GM06990 (cell line): ENCODE data around the gene FAM78B.

Experiments used
- DNase-seq: peaks from one replicate; pipeline ENCODE4 v3.0.0-alpha.2; 2011; ENCODE audit not compliant: insufficient read length; ENCODE audit errors: extremely low read depth
- H3K27me3 ChIP-seq: replicated peaks from 2 replicates; pipeline ENCODE4 v1.6.0; 2011; ENCODE audit warnings: low read length; ENCODE audit not compliant: control insufficient read depth, insufficient read depth
- H3K36me3 ChIP-seq: 2 replicates; pipeline ENCODE4 v1.5.1; 2011; ENCODE audit warnings: low read length; ENCODE audit not compliant: control insufficient read depth, insufficient read depth
- H3K4me3 ChIP-seq: replicated peaks from 2 replicates; pipeline ENCODE4 v1.5.1; 2011; ENCODE audit warnings: low read depth, mild to moderate bottlenecking, control low read depth, low read length
- CTCF ChIP-seq: IDR thresholded peaks from 2 replicates; pipeline ENCODE4 v1.5.1; 2011; ENCODE audit warnings: low read length, control low read depth, mild to moderate bottlenecking, inconsistent platforms; ENCODE audit not compliant: insufficient read depth, poor library complexity, severe bottlenecking

Gene FAM78B

DNA sequence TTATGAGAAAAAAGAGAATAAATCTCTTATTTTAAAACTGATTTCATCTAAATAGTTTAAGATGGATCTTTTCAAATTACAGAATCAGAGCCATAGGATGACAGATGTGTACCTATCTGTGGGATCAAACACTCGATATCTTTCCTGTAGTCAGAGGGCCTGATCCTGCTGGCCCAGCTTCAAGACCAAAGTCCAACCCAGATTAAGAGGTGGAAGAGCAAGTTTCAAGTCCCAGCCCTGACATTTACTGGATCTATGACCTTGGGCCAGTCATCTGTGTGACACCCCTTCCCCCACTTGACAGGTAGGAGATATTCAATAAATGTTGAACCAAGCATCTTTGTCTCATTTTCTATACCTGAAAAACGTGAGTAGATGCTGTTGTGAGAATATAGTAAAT is 140.7 kb downstream of the FAM78B start:
- Histone ChIP-seq H3K36me3 (no peaks in the 10 kb centered on the region), H3K27me3 (no peaks in the 10 kb centered on the region; the same call in 1 of the 2 replicates), H3K4me3 (no peak overlapping the region)
- DNase-seq = no peak
- TF ChIP-seq CTCF = no peak

DNA sequence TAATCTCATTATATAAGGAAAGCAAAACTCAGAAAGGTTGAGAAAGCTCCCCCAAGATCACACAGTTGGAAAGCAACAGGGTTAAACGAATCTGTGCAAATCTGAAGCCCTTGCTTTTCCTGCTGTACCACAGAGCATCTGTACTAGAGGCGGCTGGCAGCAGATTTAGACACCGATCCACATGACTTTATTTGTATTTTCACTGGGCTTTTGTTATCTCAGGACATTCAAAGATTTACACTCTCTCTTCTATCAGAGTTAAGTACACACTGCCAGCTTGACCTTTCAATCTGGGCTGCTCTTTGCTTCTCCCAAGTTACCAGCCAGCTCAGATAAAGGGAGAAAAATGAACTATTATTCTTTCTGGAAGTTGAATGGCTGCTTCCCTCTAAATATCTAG is 146.6 kb downstream of the FAM78B start:
- H3K27me3 ChIP-seq = no peaks in the 10 kb centered on the region

More for the DNA sequence above, 146.6 kb downstream of the FAM78B start:
- DNase-seq = no peak
- no peak for TF ChIP-seq CTCF
- H3K4me3 ChIP-seq = no peak overlapping the region
- H3K36me3 ChIP-seq = no peaks in the 10 kb centered on the region
